AG08395 (cell line): ENCODE data around the gene HIGD2A.
"Not testable (repeated sequence)": the region's sequence is repeated elsewhere in the genome, so short reads cannot be mapped to it uniquely, and the experiment has no call there.

ENCODE experiments used
- DNase-seq: peaks from one replicate; pipeline ENCODE4 v3.0.0; 2012; ENCODE audit warnings: mixed read lengths, low spot score

The HIGD2A gene

DNA sequence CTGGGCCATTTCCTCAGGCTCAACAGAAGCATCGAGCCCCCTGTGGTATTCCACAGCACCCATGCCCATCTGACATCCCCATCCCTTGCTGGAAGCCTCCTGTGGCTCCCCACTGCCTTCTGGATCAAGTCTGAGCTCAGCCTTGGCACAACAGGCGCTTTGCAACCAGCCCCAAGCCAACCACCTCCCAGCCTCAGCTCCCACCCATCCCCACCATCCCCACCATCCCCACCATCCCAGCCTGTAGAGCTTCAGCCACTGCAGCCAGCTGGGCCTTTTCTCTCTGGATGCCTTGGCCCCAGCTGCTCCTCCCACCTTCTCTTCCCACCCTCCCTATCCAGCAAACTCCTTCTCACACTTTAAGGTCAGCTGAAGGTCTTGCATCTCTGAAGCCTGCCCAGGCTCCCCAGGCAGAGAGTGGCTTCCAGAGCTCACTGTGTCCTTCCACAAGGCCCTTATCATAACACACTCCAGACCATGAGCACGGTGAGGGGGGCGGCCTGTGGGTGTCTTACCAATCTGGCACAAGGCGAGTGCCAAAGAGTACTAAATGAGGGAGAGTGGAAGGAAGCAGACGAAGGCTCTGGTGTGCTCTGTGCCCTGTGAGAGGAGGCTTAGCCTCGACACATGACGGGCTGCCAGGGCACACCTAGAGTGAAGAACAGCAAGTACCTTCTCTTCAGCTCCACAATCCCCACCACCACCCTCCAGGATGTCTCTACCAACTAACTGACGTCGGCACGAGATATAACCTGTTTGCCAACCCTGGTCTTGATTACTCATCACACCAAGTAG, 6.5 kb downstream of the HIGD2A start:
- DNase-seq, result no peak

GRCh38 chr5:176396330-176396729, 7.8 kb downstream of the HIGD2A start:
- DNase-seq, result no peak

DNA sequence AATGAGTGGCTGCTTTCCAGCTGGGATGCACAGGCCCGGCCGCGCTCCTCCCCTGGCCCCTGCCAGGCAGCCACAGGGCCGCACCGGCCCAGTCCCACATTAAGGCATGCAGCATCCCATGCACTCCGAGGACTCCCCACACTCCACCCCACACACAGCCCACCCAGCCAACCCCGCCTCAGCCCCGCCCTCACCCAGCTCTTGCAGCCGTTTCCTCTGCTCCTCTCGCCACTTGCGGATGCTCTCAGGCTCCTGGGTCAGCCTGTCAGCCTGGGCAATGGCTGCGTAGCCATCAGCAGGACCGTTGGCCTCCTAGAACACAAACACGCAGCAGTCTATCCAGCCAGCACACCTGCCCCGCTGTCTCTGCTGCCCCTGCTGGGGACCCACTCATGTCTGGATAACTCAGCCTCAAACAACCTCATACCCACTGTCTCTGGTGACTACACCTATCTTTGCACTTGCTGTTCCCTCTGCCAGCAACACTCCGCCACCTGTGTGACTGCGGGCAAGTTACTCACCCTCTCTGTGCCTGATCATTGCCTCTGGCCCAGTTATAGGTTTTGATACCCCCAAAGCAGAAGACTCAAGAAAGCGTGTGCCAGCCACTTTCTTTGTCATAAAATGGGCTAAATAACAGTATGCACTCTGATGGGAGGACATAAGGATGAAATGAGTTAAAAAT, 9.3 kb downstream of the HIGD2A start:
- no peak for DNase-seq

- DNase-seq, result no peak
These were observed 12.0 kb downstream of the HIGD2A start for GRCh38 chr5:176400382-176401156.

DNA sequence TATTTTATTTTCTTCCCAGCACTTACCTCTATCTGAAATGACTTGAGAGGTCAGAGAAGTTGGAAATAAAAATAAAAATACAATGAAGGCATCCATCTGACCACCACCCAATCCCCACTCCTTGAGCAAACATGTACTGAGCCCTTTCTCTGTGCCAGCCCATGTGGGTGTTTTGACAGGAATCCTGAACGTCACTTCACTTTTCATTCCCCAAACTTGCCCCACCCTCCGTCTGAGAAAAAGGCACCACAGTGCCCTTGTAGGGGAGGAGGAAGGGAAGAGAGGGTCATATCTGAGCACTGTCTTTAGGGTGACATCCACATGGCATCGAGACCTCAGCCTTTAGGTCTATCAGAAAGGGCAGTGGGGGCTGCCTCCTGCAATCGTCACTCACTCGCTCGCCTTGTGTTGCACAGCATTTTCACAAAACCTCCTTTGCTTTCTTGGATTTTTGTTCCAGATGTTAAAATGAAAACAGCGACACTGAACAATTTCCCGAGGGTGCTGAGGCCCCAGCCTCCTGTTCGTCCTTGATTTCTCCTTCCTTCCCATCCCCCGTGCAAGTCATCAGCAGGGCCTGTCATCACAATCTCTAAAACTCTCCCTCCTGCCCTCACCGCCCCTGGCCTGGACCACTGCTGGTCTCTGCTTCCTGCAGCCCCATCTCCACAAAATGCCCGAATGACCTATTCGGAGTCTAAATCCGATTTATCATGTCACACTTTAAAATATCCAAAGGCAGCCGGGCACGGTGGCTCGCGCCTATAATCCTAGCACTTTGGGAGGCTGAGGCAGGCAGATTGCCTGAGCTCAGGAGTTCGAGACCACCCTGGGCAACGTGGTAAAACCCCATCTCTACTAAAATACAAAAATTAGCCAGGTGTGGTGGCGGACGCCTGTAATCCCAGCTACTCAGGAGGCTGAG, 13.0 kb downstream of the HIGD2A start:
- DNase-seq, result no peak

DNA sequence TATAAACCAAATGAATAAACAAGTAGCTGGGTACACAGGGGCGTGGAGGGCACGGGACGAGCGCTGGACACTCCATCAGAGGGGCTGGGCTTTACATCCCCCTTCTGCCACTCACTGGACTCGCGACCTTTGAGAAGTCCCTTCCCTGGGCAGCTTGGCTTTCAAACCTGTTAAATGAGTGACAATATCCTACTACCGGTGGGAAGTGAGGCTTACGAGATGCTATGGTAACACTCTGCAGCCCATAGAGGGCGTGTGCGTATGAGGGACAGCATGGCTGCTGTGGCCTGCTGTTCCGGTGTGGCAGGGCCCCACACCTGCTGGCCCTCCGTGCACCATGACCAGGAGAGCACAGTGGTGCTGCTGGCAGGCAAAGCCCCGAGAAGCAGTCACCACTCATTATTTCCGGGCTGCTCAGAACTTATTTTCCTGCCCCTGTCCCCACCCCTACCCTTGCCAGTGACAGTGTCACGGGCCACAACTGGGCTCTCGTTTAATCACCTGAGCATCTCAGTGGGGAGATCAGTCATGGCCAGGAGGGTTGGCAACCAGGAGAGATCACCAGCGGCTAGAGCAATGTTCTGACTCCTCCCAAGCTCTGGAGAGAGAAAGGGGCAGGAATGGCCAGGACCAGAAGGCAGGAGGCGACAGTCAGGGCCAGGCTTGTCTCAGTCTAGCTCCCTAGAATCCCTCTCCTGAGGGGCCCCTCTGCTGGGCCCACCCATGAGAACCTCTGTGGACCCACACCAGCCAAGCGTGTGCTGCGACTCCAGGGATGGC, 17.3 kb downstream of the HIGD2A start:
- no peak for DNase-seq

DNA sequence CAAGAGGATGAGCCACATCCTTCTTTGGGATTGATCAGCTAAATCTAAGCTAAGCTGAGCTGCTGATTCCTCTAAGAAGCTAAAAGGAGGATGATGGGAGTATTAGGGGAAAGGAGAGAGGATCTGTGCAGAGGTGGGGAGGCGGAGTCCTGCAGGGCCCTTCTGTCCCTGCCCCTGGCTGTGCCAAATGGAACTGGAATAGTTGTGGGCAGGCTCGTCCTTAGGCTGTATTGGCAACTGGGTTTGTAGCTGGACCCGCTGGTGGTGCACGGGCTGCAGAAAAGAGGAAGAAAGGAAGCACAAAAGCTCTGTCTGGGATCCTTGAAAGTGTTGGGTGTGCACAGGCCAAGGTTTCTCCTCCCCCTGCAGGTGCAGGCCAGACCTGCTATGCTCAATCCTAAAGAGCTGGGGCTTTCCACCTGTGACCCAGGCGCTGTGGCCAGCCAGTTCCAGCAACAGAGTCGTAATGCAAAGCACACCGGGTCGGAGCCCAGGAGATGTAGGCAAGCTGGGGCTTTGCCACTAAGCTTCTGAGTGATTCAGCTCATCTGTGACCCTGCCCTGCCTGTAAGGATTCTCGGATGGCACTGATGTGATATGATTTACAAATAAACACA, 18.0 kb downstream of the HIGD2A start:
- no peak for DNase-seq

- peak; percentile 18 for DNase-seq
These were observed 19.1 kb downstream of the HIGD2A start for GRCh38 chr5:176407456-176408251.

DNA sequence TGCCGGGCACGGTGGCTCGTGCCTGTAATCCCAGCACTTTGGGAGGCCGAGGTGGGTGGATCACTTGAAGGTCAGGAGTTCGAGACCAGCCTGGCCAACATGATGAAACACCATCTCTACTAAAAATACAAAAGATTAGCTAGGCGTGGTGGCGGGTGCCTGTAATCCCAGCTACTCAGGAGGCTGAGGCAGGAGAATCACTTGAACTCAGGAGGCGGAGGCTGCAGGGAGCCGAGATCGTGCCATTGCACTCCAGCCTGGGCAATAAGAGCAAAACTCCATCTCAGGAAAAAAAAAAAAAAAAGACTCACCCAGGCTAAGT, 19.7 kb downstream of the HIGD2A start:
- not testable (repeated sequence) for DNase-seq

DNA sequence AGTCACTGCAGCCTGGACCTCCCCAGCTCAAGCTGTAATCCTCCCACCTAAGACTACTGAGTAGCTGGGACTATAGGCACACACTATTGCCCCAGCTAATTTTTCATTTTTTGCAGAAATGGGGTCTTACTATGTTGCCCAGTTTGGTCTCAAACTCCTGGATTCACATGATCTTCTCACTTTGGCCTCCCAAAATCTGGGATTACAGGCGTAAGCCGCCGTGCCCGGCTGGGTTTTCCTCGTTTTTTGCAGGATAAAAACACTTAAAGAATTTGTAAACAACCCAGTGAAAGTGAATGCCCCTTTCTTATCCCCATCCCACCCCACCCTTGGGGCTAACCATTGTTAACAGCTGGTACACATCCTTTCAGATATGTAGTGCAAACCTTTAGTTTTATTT, 20.0 kb downstream of the HIGD2A start:
- no peak for DNase-seq

- no peak for DNase-seq
These were observed 21.2 kb downstream of the HIGD2A start for GRCh38 chr5:176409765-176410164.

GRCh38 chr5:176410486-176411180, 22.1 kb downstream of the HIGD2A start:
- DNase-seq, result no peak

- no peak for DNase-seq
These were observed 24.1 kb downstream of the HIGD2A start for GRCh38 chr5:176412517-176413254.

DNA sequence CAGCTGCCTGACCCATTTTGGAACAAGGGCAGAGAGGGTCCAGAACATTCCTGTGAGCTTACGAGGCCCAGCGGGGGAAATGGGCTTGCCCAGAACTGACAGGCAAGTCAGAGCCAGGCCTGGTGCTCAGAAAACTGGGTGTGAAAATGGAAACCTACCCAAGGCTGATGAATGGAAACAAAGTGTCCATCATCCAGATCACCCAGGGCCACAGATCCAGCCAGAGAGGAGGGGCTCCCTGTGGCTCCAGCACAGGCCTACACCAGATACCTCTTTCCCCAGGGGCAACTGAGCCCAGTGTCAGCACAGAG, 24.7 kb downstream of the HIGD2A start:
- DNase-seq, result peak; percentile 47

DNA sequence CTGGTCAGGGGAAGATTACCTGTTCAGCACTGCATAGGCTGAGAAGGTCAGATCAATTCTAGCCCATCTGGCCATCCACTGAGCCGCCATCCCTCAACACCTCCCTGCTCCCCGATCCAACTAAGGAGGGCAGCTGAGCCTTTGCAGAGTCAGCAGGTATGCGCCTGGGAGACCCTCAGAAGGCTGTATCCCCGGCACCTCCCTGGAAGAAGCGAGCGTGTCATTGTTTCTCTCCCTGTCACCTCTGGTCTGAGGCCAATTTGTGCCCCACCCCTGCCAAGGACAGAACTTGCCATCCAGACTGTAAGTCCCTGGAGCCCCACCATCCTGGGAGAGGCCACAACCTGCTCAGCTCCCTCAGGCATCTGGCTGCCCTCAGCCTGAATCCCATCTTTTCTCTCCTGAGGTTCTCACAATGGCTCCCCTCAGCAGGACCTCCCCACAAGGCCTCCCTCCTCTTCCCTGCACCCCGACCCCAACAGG, 25.2 kb downstream of the HIGD2A start:
- no peak for DNase-seq

DNA sequence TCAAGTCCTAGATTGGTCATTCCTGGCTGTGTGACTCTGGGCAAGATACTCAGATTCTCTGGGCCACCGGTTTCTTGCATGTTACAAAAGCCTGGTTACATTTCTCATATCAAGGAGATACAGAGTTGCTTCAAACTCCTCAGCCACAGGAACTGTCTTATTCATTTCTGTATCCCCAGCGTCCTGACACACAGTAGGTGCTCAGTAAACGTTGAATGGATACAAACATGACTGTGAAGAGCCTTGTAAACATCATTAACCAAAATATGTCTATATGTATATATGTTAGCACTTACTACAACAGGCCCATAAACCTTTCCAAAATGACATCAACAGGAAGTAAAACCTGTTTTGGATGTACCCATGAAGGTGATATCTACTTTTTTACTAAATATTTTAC, 26.2 kb downstream of the HIGD2A start:
- no peak for DNase-seq

GRCh38 chr5:176415240-176415951, 26.8 kb downstream of the HIGD2A start:
- DNase-seq, result no peak
